CD4-positive, alpha-beta T cell (primary cell): Measurements from ENCODE around the gene CLIP2. TPM values are rescaled to one million over a fixed set of nuclear protein-coding genes. Genes with fewer than 3 reads are reported as not detected.

Source experiments
- ATAC-seq: fragments of 200-7000 bp; cut with Tn5 transposase; one replicate; pipeline ENCODE4 v1.10.0; 2022; ENCODE audit warnings: mild to moderate bottlenecking; ENCODE audit not compliant: poor library complexity
- CTCF ChIA-PET: fragments of 350-600 bp; sonication (Branson Sonifier 250); formaldehyde crosslinking; loops from one replicate; lab custom pipeline; 2021; ENCODE audit warnings: antibody characterized with exemption, inconsistent platforms; lab: Charles Lee
- POLR2A ChIA-PET: fragments of 350-600 bp; sonication (Branson Sonifier 250); formaldehyde crosslinking; loops from one replicate; lab custom pipeline; 2021; ENCODE audit warnings: antibody characterized with exemption, inconsistent platforms; lab: Charles Lee
- DNase-seq, 14 experiments: peaks; one replicate each; pipeline ENCODE4 v3.0.0-alpha.2; 2013 to 2020; ENCODE audit warnings: mixed read lengths in 2 of 14
- H3K27ac ChIP-seq, 2 donors: one replicate each; pipeline versions ENCODE4 v1.5.1 to v1.7.0; 2013; ENCODE audit warnings: low read length in 2 of 2, low read depth in 1 of 2, mild to moderate bottlenecking in 1 of 2
- H3K27me3 ChIP-seq, 2 experiments: 1 replicate in 1 of 2; 2 replicates in 1 of 2; pipeline versions ENCODE4 v1.6.1 to v1.7.0; 2013; ENCODE audit warnings: low read length in 2 of 2, control low read depth in 1 of 2, mild to moderate bottlenecking in 1 of 2, moderate library complexity in 1 of 2; ENCODE audit not compliant: insufficient read depth in 2 of 2, control insufficient read depth in 1 of 2
- H3K36me3 ChIP-seq: one replicate; pipeline ENCODE4 v1.6.1; 2013; ENCODE audit warnings: low read length, control low read depth; ENCODE audit not compliant: insufficient read depth
- H3K4me1 ChIP-seq: one replicate; pipeline ENCODE4 v1.6.1; 2013; ENCODE audit warnings: low read length, control low read depth; ENCODE audit not compliant: insufficient read depth
- H3K4me3 ChIP-seq: one replicate; pipeline ENCODE4 v1.5.1; 2013; ENCODE audit warnings: mild to moderate bottlenecking, low read length, moderate library complexity
- H3K9me3 ChIP-seq, 2 experiments: 1 replicate in 1 of 2; 2 replicates in 1 of 2; pipeline versions ENCODE4 v1.6.1 to v1.7.0; 2013; ENCODE audit warnings: low read length in 2 of 2, mild to moderate bottlenecking in 2 of 2, control low read depth in 1 of 2, moderate library complexity in 1 of 2; ENCODE audit not compliant: control insufficient read depth in 1 of 2, insufficient read depth in 1 of 2
- H3K27ac Mint-ChIP-seq: one replicate; pipeline ENCODE4 v1.8.0; 2020; ENCODE audit warnings: mixed read lengths
- H3K27me3 Mint-ChIP-seq: one replicate; pipeline ENCODE4 v1.8.0; 2021; ENCODE audit warnings: mixed read lengths
- H3K36me3 Mint-ChIP-seq: one replicate; pipeline ENCODE4 v1.8.0; 2021; ENCODE audit warnings: low read depth, mixed read lengths
- H3K4me1 Mint-ChIP-seq: one replicate; pipeline ENCODE4 v1.8.0; 2021; ENCODE audit warnings: low read depth, mixed read lengths
- H3K4me3 Mint-ChIP-seq: one replicate; pipeline ENCODE4 v1.8.0; 2020; ENCODE audit warnings: mild to moderate bottlenecking, mixed read lengths
- H3K9me3 Mint-ChIP-seq: one replicate; pipeline ENCODE4 v1.8.0; 2020; ENCODE audit warnings: mixed read lengths
- intact Hi-C, 2 experiments: fragments of 100-400 bp; cut with DNase I in 1 of 2; cut with micrococcal nuclease in 1 of 2; formaldehyde crosslinking; loops; one replicate each; pipeline versions ENCODE4 v1.15.1 to v1.9.0; 2023 to 2025; cut with DNase I, micrococcal nuclease
- total RNA-seq, 174 experiments: library from RNA in 2 of 174; stranded (reverse) in 2 of 174; gene quantifications; one replicate each; pipeline ENCODE4 v1.2.3 and lab custom pipeline; 2021 to 2026
- TF ChIP-seq, protein P1 (sequence below): fragments of 200-600 bp; IDR thresholded peaks from one replicate; pipeline ENCODE4 v1.8.0; 2022; ENCODE audit warnings: antibody characterized with exemption, mild to moderate bottlenecking

Gene CLIP2
- total RNA-seq, 2 experiments from 2014 or later, result 2.4 to 2.7 TPM

- Mint-ChIP-seq H3K4me1 (peaks cover 8% of the 10 kb centered on the region), H3K27me3 (peaks cover 9% of the 10 kb centered on the region), H3K4me3 (no peak overlapping the region), H3K9me3 (no peaks in the 10 kb centered on the region), H3K27ac (no peak overlapping the region), H3K36me3 (no peaks in the 10 kb centered on the region)
- POLR2A ChIA-PET, result no interaction called here
- Histone ChIP-seq H3K4me1 (peaks cover 11% of the 10 kb centered on the region), H3K27me3 (no peaks in the 10 kb centered on the region), H3K27ac (no peak overlapping the region), H3K36me3 (no peaks in the 10 kb centered on the region), H3K9me3 (no peaks in the 10 kb centered on the region), H3K4me3 (no peak overlapping the region)
- DNase-seq (no peak), ATAC-seq (no peak)
- TF ChIP-seq, protein P1, sequence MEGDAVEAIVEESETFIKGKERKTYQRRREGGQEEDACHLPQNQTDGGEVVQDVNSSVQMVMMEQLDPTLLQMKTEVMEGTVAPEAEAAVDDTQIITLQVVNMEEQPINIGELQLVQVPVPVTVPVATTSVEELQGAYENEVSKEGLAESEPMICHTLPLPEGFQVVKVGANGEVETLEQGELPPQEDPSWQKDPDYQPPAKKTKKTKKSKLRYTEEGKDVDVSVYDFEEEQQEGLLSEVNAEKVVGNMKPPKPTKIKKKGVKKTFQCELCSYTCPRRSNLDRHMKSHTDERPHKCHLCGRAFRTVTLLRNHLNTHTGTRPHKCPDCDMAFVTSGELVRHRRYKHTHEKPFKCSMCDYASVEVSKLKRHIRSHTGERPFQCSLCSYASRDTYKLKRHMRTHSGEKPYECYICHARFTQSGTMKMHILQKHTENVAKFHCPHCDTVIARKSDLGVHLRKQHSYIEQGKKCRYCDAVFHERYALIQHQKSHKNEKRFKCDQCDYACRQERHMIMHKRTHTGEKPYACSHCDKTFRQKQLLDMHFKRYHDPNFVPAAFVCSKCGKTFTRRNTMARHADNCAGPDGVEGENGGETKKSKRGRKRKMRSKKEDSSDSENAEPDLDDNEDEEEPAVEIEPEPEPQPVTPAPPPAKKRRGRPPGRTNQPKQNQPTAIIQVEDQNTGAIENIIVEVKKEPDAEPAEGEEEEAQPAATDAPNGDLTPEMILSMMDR, result no peak
- intact Hi-C loops, result loop anchor here in 1 of 2 experiments (10.0 kb wide), 1 partner anchor 67 kb away; no protein-coding TSS in a partner anchor
- CTCF ChIA-PET, result no interaction called here
These were observed 17.5 kb upstream of the CLIP2 start for GRCh38 chr7:74271742-74272141.

DNA sequence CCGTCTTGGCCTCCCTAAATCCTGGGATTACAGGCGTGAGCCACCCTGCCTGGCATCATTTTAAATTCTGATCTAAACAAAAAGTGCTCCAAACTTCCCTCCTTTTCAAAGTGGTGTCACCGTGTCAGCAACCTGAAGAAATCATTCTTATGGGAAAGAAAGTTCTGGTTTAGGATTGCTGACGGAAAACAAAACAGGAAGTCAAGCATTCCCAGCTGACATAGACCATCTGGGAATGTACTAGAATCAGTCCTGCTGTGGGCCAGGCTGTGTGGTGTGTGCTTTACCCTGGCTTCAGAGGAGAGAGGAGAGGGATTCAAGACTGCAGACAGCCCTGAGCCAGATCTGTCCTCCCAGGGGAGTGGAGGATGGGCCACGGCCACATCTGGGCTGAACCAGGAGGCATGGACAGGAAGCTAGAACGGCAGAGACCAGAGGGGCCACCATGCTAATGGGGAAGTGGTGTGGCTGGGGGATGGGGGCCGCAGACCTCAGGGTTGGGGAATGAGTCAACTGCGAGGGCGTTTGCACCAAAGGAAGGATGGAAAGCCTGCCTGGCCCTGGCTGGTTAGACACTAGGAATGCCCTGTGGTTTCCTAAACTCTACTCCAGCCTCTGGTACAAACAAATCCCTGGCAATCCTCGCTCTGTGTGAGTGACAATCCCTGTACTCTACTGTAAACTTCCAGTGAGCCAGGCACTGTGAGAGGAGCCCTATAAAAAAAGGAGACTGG is 16.7 kb upstream of the CLIP2 start:
- Histone ChIP-seq H3K9me3 (no peaks in the 10 kb centered on the region), H3K4me3 (no peak overlapping the region), H3K4me1 (peaks cover 11% of the 10 kb centered on the region), H3K27ac (no peak overlapping the region), H3K36me3 (no peaks in the 10 kb centered on the region), H3K27me3 (no peaks in the 10 kb centered on the region)
- Mint-ChIP-seq H3K36me3 (no peaks in the 10 kb centered on the region), H3K4me3 (peak overlapping the region; percentile 20), H3K27me3 (peaks cover 9% of the 10 kb centered on the region), H3K27ac (no peak overlapping the region), H3K4me1 (peaks cover 8% of the 10 kb centered on the region), H3K9me3 (no peaks in the 10 kb centered on the region)
- ATAC-seq, result no peak
- intact Hi-C loops, result loop anchor here in 1 of 2 experiments (10.0 kb wide), 1 partner anchor 68 kb away; no protein-coding TSS in a partner anchor
- TF ChIP-seq, protein P1, result no peak
- CTCF ChIA-PET, result no interaction called here
- peak in 3 of 14 experiments; percentile 21 to 61 (median 59) for DNase-seq
- POLR2A ChIA-PET, result no interaction called here

- peaks cover 4% of the 10 kb centered on the region for H3K4me1 ChIP-seq
- intact Hi-C loops, result loop anchor here in 1 of 2 experiments (10.0 kb wide), 1 partner anchor 71 kb away; no protein-coding TSS in a partner anchor
- no peak overlapping the region for H3K27ac Mint-ChIP-seq
- ATAC-seq, result peak; percentile 44
- peaks cover 4% of the 10 kb centered on the region for H3K4me1 Mint-ChIP-seq
- H3K27me3 Mint-ChIP-seq, result no peaks in the 10 kb centered on the region
- ChIA-PET CTCF (interaction anchor here (0.9 to 1.2 kb wide), 2 partner anchors 9 to 11 kb away, joined by 3 read pairs; no protein-coding TSS in a partner anchor), POLR2A (no interaction called here)
- H3K27ac ChIP-seq, result no peak overlapping the region
- TF ChIP-seq, protein P1, result no peak
- H3K27me3 ChIP-seq, result no peaks in the 10 kb centered on the region
- DNase-seq, result no peak
- H3K36me3 Mint-ChIP-seq, result no peaks in the 10 kb centered on the region
- H3K9me3 Mint-ChIP-seq, result no peaks in the 10 kb centered on the region
- H3K9me3 ChIP-seq, result no peaks in the 10 kb centered on the region
- H3K4me3 ChIP-seq, result no peak overlapping the region
- no peaks in the 10 kb centered on the region for H3K36me3 ChIP-seq
- H3K4me3 Mint-ChIP-seq, result no peak overlapping the region
These were observed 13.8 kb upstream of the CLIP2 start for GRCh38 chr7:74275401-74275881.
